ENCODE data around the gene H1-8.

Gene H1-8

DNA sequence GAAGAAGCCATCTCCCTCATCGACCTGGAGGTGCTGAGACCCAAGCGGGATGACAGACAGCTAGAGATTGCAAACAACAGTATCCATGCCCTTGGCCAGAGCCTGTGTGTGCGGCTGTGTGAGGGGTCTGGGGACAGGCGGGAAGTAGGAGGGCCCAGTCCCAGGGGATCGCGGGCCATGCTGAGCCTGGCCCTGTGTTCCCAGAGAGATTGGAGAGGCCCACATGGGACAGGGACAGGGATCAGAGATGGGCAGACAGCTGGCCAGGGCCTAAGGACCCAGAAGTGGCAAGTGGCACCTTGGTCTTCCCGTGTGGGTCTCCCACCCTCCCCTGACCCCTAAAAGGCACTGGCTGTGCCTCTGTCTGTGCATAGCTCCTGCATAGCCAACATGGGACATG, 25.5 kb upstream of the H1-8 start:
- no peaks in the 10 kb centered on the region for H3K27me3 ChIP-seq (ENCODE audit: insufficient read depth, low read length, poor library complexity)
- H4K8ac ChIP-seq (ENCODE audit: low read depth, low read length) = no peak overlapping the region
- no peaks in the 10 kb centered on the region for H3K79me1 ChIP-seq (ENCODE audit: low read length)
- no peak for DNase-seq
- H2BK5ac ChIP-seq (ENCODE audit: low read length) = no peak overlapping the region
- H3K18ac ChIP-seq (ENCODE audit: low read length) = no peak overlapping the region
- H2AK5ac ChIP-seq (ENCODE audit: low read length) = no peak overlapping the region
- H3K56ac ChIP-seq (ENCODE audit: low read length) = no peak overlapping the region
- H2BK120ac ChIP-seq (ENCODE audit: low read depth, low read length) = no peak overlapping the region
- no peak overlapping the region for H3K4ac ChIP-seq (ENCODE audit: low read depth, low read length)
- H3K4me1 ChIP-seq (ENCODE audit: control insufficient read depth, low read depth, low read length) = no peaks in the 10 kb centered on the region
- WGBS (ENCODE audit: extremely low coverage, insufficient coverage, low lambda C conversion rate) = no CpG with 5 or more reads among the region's 7 CpGs
- H3K9ac ChIP-seq (ENCODE audit: low read length) = no peak overlapping the region
- no peak overlapping the region for H4K5ac ChIP-seq (ENCODE audit: low read length)
- H3K36me3 ChIP-seq (ENCODE audit: control insufficient read depth, insufficient read depth, low read length) = no peaks in the 10 kb centered on the region
- H3K23ac ChIP-seq (ENCODE audit: low read length) = no peak overlapping the region
- no peaks in the 10 kb centered on the region for H3K79me2 ChIP-seq (ENCODE audit: control insufficient read depth, insufficient read depth, low read length)
- no peak overlapping the region for H3K27ac ChIP-seq (ENCODE audit: low read depth, low read length)
- H3K4me2 ChIP-seq (ENCODE audit: low read length) = no peak overlapping the region
- H3K4me3 ChIP-seq (ENCODE audit: low read length) = no peak overlapping the region
- no peak overlapping the region for H2BK15ac ChIP-seq (replicated peaks; ENCODE audit: low read depth)

DNA sequence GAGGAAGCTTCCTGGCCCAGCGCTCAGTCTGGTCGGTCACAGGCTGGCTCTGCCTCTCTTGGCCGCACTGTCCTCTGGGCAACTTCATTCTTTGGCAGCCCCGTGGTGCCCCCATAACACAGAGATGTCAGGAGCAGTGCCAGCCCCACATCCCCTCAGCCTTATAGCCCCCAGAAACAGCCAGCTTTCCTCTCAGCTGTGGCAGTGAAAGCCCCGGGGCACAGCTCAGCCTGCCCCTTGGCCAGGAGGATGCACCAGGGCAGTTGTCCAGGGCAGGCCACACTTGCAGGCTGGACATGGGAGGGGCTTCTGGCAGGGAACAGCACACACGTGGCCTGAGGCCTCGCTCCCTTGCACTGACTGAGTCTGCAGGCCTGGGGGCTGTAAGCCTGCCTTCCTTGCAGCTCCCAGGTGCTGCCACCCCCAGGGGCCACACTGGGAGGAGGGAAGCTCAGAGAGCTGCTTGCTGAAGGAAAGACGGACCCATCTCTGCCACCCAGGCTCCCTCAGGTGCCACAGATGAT, 24.9 kb upstream of the H1-8 start:
- Histone ChIP-seq H3K79me1 (ENCODE audit: low read length) (no peaks in the 10 kb centered on the region), H3K9ac (ENCODE audit: low read length) (no peak overlapping the region), H2BK5ac (ENCODE audit: low read length) (no peak overlapping the region), H4K5ac (ENCODE audit: low read length) (no peak overlapping the region), H2AK5ac (ENCODE audit: low read length) (no peak overlapping the region), H3K4me1 (ENCODE audit: control insufficient read depth, low read depth, low read length) (no peaks in the 10 kb centered on the region), H3K36me3 (ENCODE audit: control insufficient read depth, insufficient read depth, low read length) (no peaks in the 10 kb centered on the region), H4K8ac (ENCODE audit: low read depth, low read length) (no peak overlapping the region), H3K23ac (ENCODE audit: low read length) (no peak overlapping the region), H3K56ac (ENCODE audit: low read length) (no peak overlapping the region), H3K4me3 (ENCODE audit: low read length) (no peak overlapping the region), H3K18ac (ENCODE audit: low read length) (no peak overlapping the region), H2BK15ac (replicated peaks; ENCODE audit: low read depth) (no peak overlapping the region), H3K4ac (ENCODE audit: low read depth, low read length) (no peak overlapping the region), H3K4me2 (ENCODE audit: low read length) (no peak overlapping the region), H3K79me2 (ENCODE audit: control insufficient read depth, insufficient read depth, low read length) (no peaks in the 10 kb centered on the region), H3K27ac (ENCODE audit: low read depth, low read length) (no peak overlapping the region), H3K27me3 (ENCODE audit: insufficient read depth, low read length, poor library complexity) (no peaks in the 10 kb centered on the region), H2BK120ac (ENCODE audit: low read depth, low read length) (no peak overlapping the region)
- no CpG with 5 or more reads among the region's 8 CpGs for WGBS (ENCODE audit: extremely low coverage, insufficient coverage, low lambda C conversion rate)
- no peak for DNase-seq

DNA sequence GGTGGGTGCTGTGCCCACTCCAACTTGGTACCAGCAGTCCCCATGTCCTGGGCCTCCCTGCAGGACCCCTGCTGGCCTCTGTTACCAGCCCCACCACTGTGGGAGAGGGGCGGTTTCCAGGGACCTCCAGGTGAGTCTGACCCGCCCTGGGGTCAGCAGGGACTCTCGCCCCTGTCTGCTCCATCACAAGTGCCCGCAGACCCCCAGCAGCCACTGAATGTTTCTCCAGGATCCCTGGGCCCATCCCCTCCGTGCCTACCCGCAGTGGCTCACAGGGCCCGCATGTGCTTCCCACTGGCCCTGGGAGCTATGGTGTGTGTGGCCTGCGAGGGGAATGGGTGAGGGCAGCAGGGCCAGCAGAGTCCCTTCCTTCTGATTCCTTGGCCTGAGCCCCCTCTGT, 24.4 kb upstream of the H1-8 start:
- no CpG with 5 or more reads among the region's 8 CpGs for WGBS (ENCODE audit: extremely low coverage, insufficient coverage, low lambda C conversion rate)
- H2BK120ac ChIP-seq (ENCODE audit: low read depth, low read length) = no peak overlapping the region

DNA sequence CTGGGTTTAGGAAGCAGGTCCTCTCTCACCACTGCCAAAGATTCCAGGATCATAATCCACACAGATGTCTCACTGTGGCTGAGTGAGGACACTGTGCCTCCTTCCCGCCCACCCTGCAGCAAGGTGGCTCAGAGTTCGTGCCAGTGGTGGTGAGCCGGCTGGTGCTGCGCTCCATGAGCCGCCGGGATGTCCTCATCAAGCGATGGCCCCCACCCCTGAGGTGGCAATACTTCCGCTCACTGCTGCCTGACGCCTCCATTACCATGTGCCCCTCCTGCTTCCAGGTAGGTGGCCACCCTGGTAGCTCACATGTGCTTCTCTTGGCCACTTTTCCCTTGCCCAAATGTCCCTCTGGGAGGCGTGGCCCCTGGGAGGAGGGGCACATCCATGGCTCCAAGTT, 23.5 kb upstream of the H1-8 start:
- no peak overlapping the region for H3K18ac ChIP-seq (ENCODE audit: low read length)
- no peak overlapping the region for H2BK120ac ChIP-seq (ENCODE audit: low read depth, low read length)
- DNase-seq = no peak
- H3K4me2 ChIP-seq (ENCODE audit: low read length) = no peak overlapping the region
- H3K23ac ChIP-seq (ENCODE audit: low read length) = no peak overlapping the region
- WGBS (ENCODE audit: extremely low coverage, insufficient coverage, low lambda C conversion rate) = no CpG with 5 or more reads among the region's 10 CpGs
- no peak overlapping the region for H2BK5ac ChIP-seq (ENCODE audit: low read length)
- no peak overlapping the region for H4K8ac ChIP-seq (ENCODE audit: low read depth, low read length)
- H3K9ac ChIP-seq (ENCODE audit: low read length) = no peak overlapping the region
- no peaks in the 10 kb centered on the region for H3K27me3 ChIP-seq (ENCODE audit: insufficient read depth, low read length, poor library complexity)
- no peak overlapping the region for H2BK15ac ChIP-seq (replicated peaks; ENCODE audit: low read depth)
- H3K36me3 ChIP-seq (ENCODE audit: control insufficient read depth, insufficient read depth, low read length) = no peaks in the 10 kb centered on the region
- H3K79me2 ChIP-seq (ENCODE audit: control insufficient read depth, insufficient read depth, low read length) = no peaks in the 10 kb centered on the region
- H2AK5ac ChIP-seq (ENCODE audit: low read length) = no peak overlapping the region
- no peaks in the 10 kb centered on the region for H3K4me1 ChIP-seq (ENCODE audit: control insufficient read depth, low read depth, low read length)
- no peak overlapping the region for H3K27ac ChIP-seq (ENCODE audit: low read depth, low read length)
- no peaks in the 10 kb centered on the region for H3K79me1 ChIP-seq (ENCODE audit: low read length)
- no peak overlapping the region for H3K4ac ChIP-seq (ENCODE audit: low read depth, low read length)
- H3K56ac ChIP-seq (ENCODE audit: low read length) = no peak overlapping the region
- H4K5ac ChIP-seq (ENCODE audit: low read length) = no peak overlapping the region
- H3K4me3 ChIP-seq (ENCODE audit: low read length) = no peak overlapping the region

More for the DNA sequence above, 24.4 kb upstream of the H1-8 start:
- H2BK15ac ChIP-seq (replicated peaks; ENCODE audit: low read depth) = no peak overlapping the region
- no peak overlapping the region for H4K5ac ChIP-seq (ENCODE audit: low read length)
- H3K56ac ChIP-seq (ENCODE audit: low read length) = no peak overlapping the region
- no peaks in the 10 kb centered on the region for H3K36me3 ChIP-seq (ENCODE audit: control insufficient read depth, insufficient read depth, low read length)
- H3K9ac ChIP-seq (ENCODE audit: low read length) = no peak overlapping the region
- no peak overlapping the region for H2BK5ac ChIP-seq (ENCODE audit: low read length)
- H3K4ac ChIP-seq (ENCODE audit: low read depth, low read length) = no peak overlapping the region
- H2AK5ac ChIP-seq (ENCODE audit: low read length) = no peak overlapping the region
- no peaks in the 10 kb centered on the region for H3K4me1 ChIP-seq (ENCODE audit: control insufficient read depth, low read depth, low read length)
- H3K4me3 ChIP-seq (ENCODE audit: low read length) = no peak overlapping the region
- no peak overlapping the region for H3K4me2 ChIP-seq (ENCODE audit: low read length)
- H3K23ac ChIP-seq (ENCODE audit: low read length) = no peak overlapping the region
- no peaks in the 10 kb centered on the region for H3K79me1 ChIP-seq (ENCODE audit: low read length)
- no peak for DNase-seq
- no peak overlapping the region for H3K27ac ChIP-seq (ENCODE audit: low read depth, low read length)
- no peaks in the 10 kb centered on the region for H3K79me2 ChIP-seq (ENCODE audit: control insufficient read depth, insufficient read depth, low read length)
- no peak overlapping the region for H4K8ac ChIP-seq (ENCODE audit: low read depth, low read length)
- H3K27me3 ChIP-seq (ENCODE audit: insufficient read depth, low read length, poor library complexity) = no peaks in the 10 kb centered on the region
- H3K18ac ChIP-seq (ENCODE audit: low read length) = no peak overlapping the region

DNA sequence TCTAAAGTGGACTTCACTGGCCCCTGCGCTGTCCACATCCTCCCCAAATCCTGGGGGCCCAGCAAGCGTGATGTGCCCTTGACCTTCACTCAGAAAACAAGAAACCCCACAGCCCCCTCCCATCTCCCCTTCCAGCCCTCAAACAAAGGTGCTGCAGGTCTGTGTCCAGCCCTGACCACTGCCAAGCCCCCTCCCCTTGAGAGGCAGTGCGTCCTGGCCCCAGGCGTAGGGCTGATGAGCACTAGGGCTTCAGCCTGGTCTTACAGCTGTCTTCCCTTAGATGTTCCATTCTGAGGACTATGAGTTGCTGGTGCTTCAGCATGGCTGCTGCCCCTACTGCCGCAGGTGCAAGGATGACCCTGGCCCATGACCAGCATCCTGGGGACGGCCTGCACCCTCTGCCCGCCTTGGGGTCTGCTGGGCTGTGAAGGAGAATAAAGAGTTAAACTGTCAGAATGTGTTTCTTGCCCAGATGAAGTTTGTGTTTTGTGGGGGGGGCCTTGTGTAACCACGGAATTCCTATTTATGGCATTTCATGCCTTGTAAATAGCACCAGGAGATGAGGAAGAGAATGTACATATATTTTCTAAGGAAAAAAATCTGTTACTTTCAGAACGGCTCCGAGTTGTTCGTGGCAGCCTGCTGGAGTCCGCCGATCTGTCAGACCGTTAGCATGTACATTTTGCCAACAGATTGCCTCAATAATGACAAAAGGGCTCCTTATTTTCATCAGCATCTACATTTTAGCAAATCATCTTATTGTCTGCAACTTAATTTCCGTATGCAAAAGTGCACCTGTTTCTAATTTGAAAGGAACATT, 22.9 kb upstream of the H1-8 start:
- no peak overlapping the region for H3K4ac ChIP-seq (ENCODE audit: low read depth, low read length)
- no CpG with 5 or more reads among the region's 15 CpGs for WGBS (ENCODE audit: extremely low coverage, insufficient coverage, low lambda C conversion rate)
- H3K18ac ChIP-seq (ENCODE audit: low read length) = no peak overlapping the region
- H2BK5ac ChIP-seq (ENCODE audit: low read length) = no peak overlapping the region
- no peak overlapping the region for H3K56ac ChIP-seq (ENCODE audit: low read length)
- H3K27me3 ChIP-seq (ENCODE audit: insufficient read depth, low read length, poor library complexity) = no peaks in the 10 kb centered on the region
- H3K36me3 ChIP-seq (ENCODE audit: control insufficient read depth, insufficient read depth, low read length) = no peaks in the 10 kb centered on the region
- H3K79me1 ChIP-seq (ENCODE audit: low read length) = no peaks in the 10 kb centered on the region
- H2BK15ac ChIP-seq (replicated peaks; ENCODE audit: low read depth) = no peak overlapping the region
- H3K23ac ChIP-seq (ENCODE audit: low read length) = no peak overlapping the region
- no peaks in the 10 kb centered on the region for H3K79me2 ChIP-seq (ENCODE audit: control insufficient read depth, insufficient read depth, low read length)
- no peak overlapping the region for H3K27ac ChIP-seq (ENCODE audit: low read depth, low read length)
- no peaks in the 10 kb centered on the region for H3K4me1 ChIP-seq (ENCODE audit: control insufficient read depth, low read depth, low read length)
- no peak overlapping the region for H2AK5ac ChIP-seq (ENCODE audit: low read length)
- H3K4me3 ChIP-seq (ENCODE audit: low read length) = no peak overlapping the region
- H3K4me2 ChIP-seq (ENCODE audit: low read length) = no peak overlapping the region
- DNase-seq = no peak
- H3K9ac ChIP-seq (ENCODE audit: low read length) = no peak overlapping the region
- H4K5ac ChIP-seq (ENCODE audit: low read length) = no peak overlapping the region
- no peak overlapping the region for H2BK120ac ChIP-seq (ENCODE audit: low read depth, low read length)
- H4K8ac ChIP-seq (ENCODE audit: low read depth, low read length) = no peak overlapping the region

GRCh38 chr3:129520960-129521359, 22.0 kb upstream of the H1-8 start:
- no peaks in the 10 kb centered on the region for H3K79me2 ChIP-seq (ENCODE audit: control insufficient read depth, insufficient read depth, low read length)
- no peak overlapping the region for H2BK15ac ChIP-seq (replicated peaks; ENCODE audit: low read depth)
- H2BK120ac ChIP-seq (ENCODE audit: low read depth, low read length) = no peak overlapping the region
- no peaks in the 10 kb centered on the region for H3K36me3 ChIP-seq (ENCODE audit: control insufficient read depth, insufficient read depth, low read length)
- WGBS (ENCODE audit: extremely low coverage, insufficient coverage, low lambda C conversion rate) = no CpG with 5 or more reads among the region's 4 CpGs
- no peak overlapping the region for H3K9ac ChIP-seq (ENCODE audit: low read length)
- H3K23ac ChIP-seq (ENCODE audit: low read length) = no peak overlapping the region
- no peak overlapping the region for H3K4me3 ChIP-seq (ENCODE audit: low read length)
- H2BK5ac ChIP-seq (ENCODE audit: low read length) = no peak overlapping the region
- no peak overlapping the region for H3K18ac ChIP-seq (ENCODE audit: low read length)
- H3K4ac ChIP-seq (ENCODE audit: low read depth, low read length) = no peak overlapping the region
- no peak overlapping the region for H4K5ac ChIP-seq (ENCODE audit: low read length)
- no peak for DNase-seq
- no peaks in the 10 kb centered on the region for H3K79me1 ChIP-seq (ENCODE audit: low read length)
- H3K56ac ChIP-seq (ENCODE audit: low read length) = no peak overlapping the region
- H3K4me2 ChIP-seq (ENCODE audit: low read length) = no peak overlapping the region
- H3K27me3 ChIP-seq (ENCODE audit: insufficient read depth, low read length, poor library complexity) = no peaks in the 10 kb centered on the region
- H3K4me1 ChIP-seq (ENCODE audit: control insufficient read depth, low read depth, low read length) = no peaks in the 10 kb centered on the region
- H4K8ac ChIP-seq (ENCODE audit: low read depth, low read length) = no peak overlapping the region
- no peak overlapping the region for H3K27ac ChIP-seq (ENCODE audit: low read depth, low read length)
- no peak overlapping the region for H2AK5ac ChIP-seq (ENCODE audit: low read length)
